GM23248 (cell line): Measurements from ENCODE around the gene STAP2. TPM values are rescaled to one million over a fixed set of nuclear protein-coding genes. Genes with fewer than 3 reads are reported as not detected.
A peak's percentile ranks its signal among the peaks of the same experiment; 100 is the strongest.

ENCODE experiments used
- DNase-seq: peaks from one replicate; pipeline ENCODE4 v3.0.0-alpha.2; 2015
- H2AFZ ChIP-seq: fragments of 200-600 bp; sonication (generic); 2 replicates; pipeline ENCODE4 v1.6.1; 2016; ENCODE audit warnings: antibody characterized with exemption
- H3F3A ChIP-seq: fragments of 200-600 bp; sonication (generic); 2 replicates; pipeline ENCODE4 v1.6.1; 2016; ENCODE audit warnings: mild to moderate bottlenecking, antibody characterized with exemption, mixed run types; ENCODE audit not compliant: insufficient read depth
- H3K27ac ChIP-seq: fragments of 200-600 bp; sonication (generic); 2 replicates; pipeline ENCODE4 v1.5.1; 2016; ENCODE audit warnings: mild to moderate bottlenecking
- H3K27me3 ChIP-seq: fragments of 200-600 bp; sonication (generic); replicated peaks from 2 replicates; pipeline ENCODE4 v1.6.1; 2016; ENCODE audit warnings: mild to moderate bottlenecking; ENCODE audit not compliant: insufficient read depth
- H3K36me3 ChIP-seq: fragments of 200-600 bp; sonication (generic); 2 replicates; pipeline ENCODE4 v1.6.1; 2016; ENCODE audit warnings: low read depth, mild to moderate bottlenecking
- H3K4me1 ChIP-seq: fragments of 200-600 bp; sonication (generic); 2 replicates; pipeline ENCODE4 v1.6.1; 2016; ENCODE audit warnings: mild to moderate bottlenecking; ENCODE audit not compliant: insufficient read depth
- H3K4me2 ChIP-seq: fragments of 200-600 bp; sonication (generic); one replicate; pipeline ENCODE4 v1.6.1; 2016; ENCODE audit warnings: mild to moderate bottlenecking; ENCODE audit not compliant: unreplicated experiment
- H3K4me3 ChIP-seq: fragments of 200-600 bp; sonication (generic); 2 replicates; pipeline ENCODE4 v1.5.1; 2016; ENCODE audit warnings: mild to moderate bottlenecking
- H3K79me2 ChIP-seq: fragments of 200-600 bp; sonication (generic); 2 replicates; pipeline ENCODE4 v1.6.1; 2016; ENCODE audit warnings: mild to moderate bottlenecking; ENCODE audit not compliant: insufficient read depth
- H3K9ac ChIP-seq: fragments of 200-600 bp; sonication (generic); 2 replicates; pipeline ENCODE4 v1.6.1; 2016; ENCODE audit warnings: mild to moderate bottlenecking
- H3K9me2 ChIP-seq: fragments of 200-600 bp; sonication (generic); 2 replicates; pipeline ENCODE4 v1.6.1; 2016; ENCODE audit warnings: mixed run types, mild to moderate bottlenecking, moderate library complexity; ENCODE audit not compliant: insufficient read depth
- H3K9me3 ChIP-seq: fragments of 200-600 bp; sonication (generic); one replicate; pipeline ENCODE4 v1.6.1; 2017; ENCODE audit warnings: low read depth
- H4K20me1 ChIP-seq: fragments of 200-600 bp; sonication (generic); 2 replicates; pipeline ENCODE4 v1.6.0; 2016; ENCODE audit not compliant: insufficient read depth
- EZH2 ChIP-seq: fragments of 200-600 bp; sonication (generic); IDR thresholded peaks from 2 replicates; pipeline ENCODE4 v1.6.1; 2018; ENCODE audit warnings: antibody characterized with exemption, mild to moderate bottlenecking; ENCODE audit not compliant: insufficient read depth, poor library complexity, severe bottlenecking
- EZH2phosphoT487 ChIP-seq: fragments of 200-600 bp; sonication (generic); IDR thresholded peaks from 2 replicates; pipeline ENCODE4 v1.6.1; 2018; ENCODE audit warnings: antibody characterized with exemption, moderate library complexity, mild to moderate bottlenecking, low read depth; ENCODE audit not compliant: insufficient read depth
- WGBS, 2 experiments: methylation state at CpG; one replicate each; pipeline ENCODE4 v1.1.6; 2015 to 2017; ENCODE audit warnings: low lambda C conversion rate in 2 of 2, low coverage in 1 of 2; ENCODE audit errors: missing lambda C conversion rate in 2 of 2; 5-methylcytosine and 5-hydroxymethylcytosine counted together
- in situ Hi-C: fragments of 300-500 bp; cut with MboI; formaldehyde crosslinking; loops from 2 replicates; pipeline ENCODE4 v1.15.0; 2020
- polyA plus RNA-seq: library from polyadenylated mRNA; unstranded; fragments of >200 nt; fragmentation: Nextera tagmentation; extraction: Ambion mirVana; gene quantifications from 2 replicates; pipeline ENCODE4 v1.2.1, GENCODE V29; 2016
- total RNA-seq: library from RNA; depleted of rRNA; stranded (reverse); fragments of >200 nt; shearing (Covaris generic); gene quantifications from 2 replicates; pipeline ENCODE4 v1.2.3, GENCODE V29; 2014

STAP2 gene
- total and polyA plus RNA-seq, 2 experiments from 2014 or later, result 1.7 to 1.8 TPM

- Histone ChIP-seq H3K4me2 (no peak overlapping the region), H4K20me1 (no peaks in the 10 kb centered on the region), H3K4me3 (no peak overlapping the region), H3K4me1 (peaks cover 79% of the 10 kb centered on the region), H3K27ac (peak overlapping the region; percentile 97), H3K27me3 (no peaks in the 10 kb centered on the region), H3K9me2 (no peaks in the 10 kb centered on the region), H2AFZ (no peak overlapping the region), H3K9ac (peak overlapping the region; percentile 6; the same call in 1 of the 2 replicates), H3K36me3 (no peaks in the 10 kb centered on the region), H3F3A (peaks cover 47% of the 10 kb centered on the region), H3K79me2 (peaks cover 88% of the 10 kb centered on the region), H3K9me3 (no peaks in the 10 kb centered on the region)
- in situ Hi-C loops, result no loop called here
- DNase-seq, result no peak
- no peak for TF ChIP-seq EZH2
- TF ChIP-seq EZH2phosphoT487, result no peak
- WGBS, 2 experiments, result 77 to 78% methylated on average over 29 to 31 of the region's 31 CpGs
Measured at GRCh38 chr19:4371247-4372164, 32.9 kb upstream of the STAP2 start.

GRCh38 chr19:4370418-4371041 lies 31.9 kb upstream of the STAP2 start:
- Histone ChIP-seq H3K4me3 (no peak overlapping the region), H3K9me3 (no peaks in the 10 kb centered on the region), H3K4me2 (no peak overlapping the region), H4K20me1 (no peaks in the 10 kb centered on the region), H2AFZ (no peak overlapping the region), H3K27me3 (no peaks in the 10 kb centered on the region), H3F3A (peaks cover 37% of the 10 kb centered on the region), H3K9ac (peak overlapping the region; percentile 6; the same call in 1 of the 2 replicates), H3K79me2 (peaks cover 88% of the 10 kb centered on the region), H3K4me1 (peaks cover 69% of the 10 kb centered on the region), H3K27ac (peak overlapping the region; percentile 97), H3K9me2 (no peaks in the 10 kb centered on the region), H3K36me3 (peaks cover 5% of the 10 kb centered on the region; the same call in 1 of the 2 replicates)
- whole genome bisulfite sequencing, 2 experiments, result 79 to 80% methylated on average over 15 of the region's 15 CpGs
- in situ Hi-C loops, result no loop called here
- TF ChIP-seq EZH2 (no peak), EZH2phosphoT487 (no peak)
- no peak for DNase-seq

- H3K27me3 ChIP-seq, result no peaks in the 10 kb centered on the region
- peaks cover 10% of the 10 kb centered on the region; the same call in 1 of the 2 replicates for H3K36me3 ChIP-seq
- H3K4me1 ChIP-seq, result peaks cover 62% of the 10 kb centered on the region
- no peak for TF ChIP-seq EZH2phosphoT487
- TF ChIP-seq EZH2, result no peak
- H4K20me1 ChIP-seq, result no peaks in the 10 kb centered on the region
- H3K27ac ChIP-seq, result peak overlapping the region; percentile 46; the same call in 1 of the 2 replicates
- in situ Hi-C loops, result no loop called here
- H3K9me2 ChIP-seq, result no peaks in the 10 kb centered on the region
- peaks cover 31% of the 10 kb centered on the region for H3F3A ChIP-seq
- H3K4me3 ChIP-seq, result no peak overlapping the region
- no peak overlapping the region for H2AFZ ChIP-seq
- no peak overlapping the region for H3K4me2 ChIP-seq
- H3K9ac ChIP-seq, result 0 out of 2 replicates have a peak overlapping the region, but pooled peaks have one; percentile 49
- no peak for DNase-seq
- WGBS, 2 experiments, result 77 to 79% methylated on average over 20 of the region's 21 CpGs
- H3K9me3 ChIP-seq, result no peaks in the 10 kb centered on the region
- peaks cover 88% of the 10 kb centered on the region for H3K79me2 ChIP-seq
Measured at GRCh38 chr19:4369888-4370260, 31.2 kb upstream of the STAP2 start.

- Histone ChIP-seq H3K4me1 (peaks cover 59% of the 10 kb centered on the region), H3F3A (peaks cover 29% of the 10 kb centered on the region), H3K4me2 (no peak overlapping the region), H3K27me3 (no peaks in the 10 kb centered on the region), H3K4me3 (no peak overlapping the region), H2AFZ (no peak overlapping the region), H4K20me1 (no peaks in the 10 kb centered on the region), H3K9ac (peak overlapping the region; percentile 49), H3K36me3 (peaks cover 10% of the 10 kb centered on the region; the same call in 1 of the 2 replicates), H3K9me2 (no peaks in the 10 kb centered on the region), H3K79me2 (peaks cover 91% of the 10 kb centered on the region), H3K9me3 (no peaks in the 10 kb centered on the region), H3K27ac (peak overlapping the region; percentile 46)
- in situ Hi-C loops, result no loop called here
- TF ChIP-seq EZH2 (no peak), EZH2phosphoT487 (no peak)
- DNase-seq, result peak; percentile 63
- 50 to 55% methylated on average over 25 of the region's 25 CpGs for WGBS, 2 experiments
Measured at GRCh38 chr19:4369109-4369887, 30.7 kb upstream of the STAP2 start.
